CMK (cell line): ENCODE measurements around the gene DRAXIN.

Source experiments
- DNase-seq: peaks from one replicate; pipeline ENCODE4 v3.0.0-alpha.2; 2010; ENCODE audit warnings: low read depth

The DRAXIN gene

DNA sequence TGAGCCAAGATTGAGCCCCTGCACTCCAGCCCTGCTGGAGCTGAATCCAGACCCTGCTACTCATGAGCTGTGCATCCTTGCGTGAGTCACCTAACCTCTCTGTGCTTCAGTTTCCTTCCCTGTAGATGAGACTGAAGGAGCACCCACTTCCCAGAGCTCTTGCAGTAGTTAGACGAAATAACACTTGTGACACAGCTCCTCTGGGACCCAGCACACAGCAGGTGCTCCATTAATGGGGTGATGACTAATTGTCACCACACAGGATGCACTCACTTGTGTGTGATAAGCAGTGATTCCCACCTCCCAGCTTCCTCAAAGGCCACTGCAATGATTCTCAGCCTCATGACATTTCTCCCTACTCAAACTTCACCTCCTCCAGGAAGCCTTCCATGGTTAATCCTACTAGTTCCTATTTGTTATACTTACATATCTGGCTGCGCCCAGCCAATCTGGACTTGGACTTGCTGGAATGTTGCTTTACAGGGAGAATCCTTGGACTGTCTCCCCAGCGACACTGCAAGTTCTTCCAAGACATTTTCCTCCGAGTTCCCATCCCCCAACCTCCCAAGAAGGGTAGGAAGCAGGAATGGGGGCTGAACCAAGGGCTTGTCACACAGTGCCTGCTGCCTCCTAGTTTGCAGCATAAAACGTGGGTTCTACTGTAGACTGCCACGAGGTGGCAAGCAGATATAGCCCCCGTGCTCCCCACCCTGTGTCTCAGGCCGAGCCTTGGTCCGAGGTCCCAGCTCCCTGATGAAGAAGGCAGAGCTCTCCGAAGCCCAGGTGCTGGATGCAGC, 17.2 kb downstream of the DRAXIN start:
- DNase-seq = no peak

DNA sequence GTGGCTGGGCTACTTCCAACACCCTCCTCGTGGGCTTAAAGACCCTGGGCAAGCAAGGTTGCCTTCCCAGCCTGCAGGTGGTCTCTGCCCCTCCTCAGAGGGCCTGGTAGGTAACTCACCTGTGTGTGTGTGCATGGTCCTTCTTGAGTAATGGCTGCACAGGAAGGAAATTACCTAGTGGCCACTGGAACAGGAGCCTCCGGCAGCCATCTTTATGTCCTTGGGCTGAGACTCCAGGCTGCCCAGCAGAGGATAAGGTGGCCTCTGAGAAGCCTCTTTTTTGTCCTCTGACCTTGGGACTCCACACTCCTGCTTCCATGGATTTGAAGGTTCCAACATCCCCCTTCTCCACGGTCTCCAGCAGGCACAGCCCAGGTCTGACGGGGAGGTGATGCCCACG, 20.0 kb downstream of the DRAXIN start:
- DNase-seq = no peak

DNA sequence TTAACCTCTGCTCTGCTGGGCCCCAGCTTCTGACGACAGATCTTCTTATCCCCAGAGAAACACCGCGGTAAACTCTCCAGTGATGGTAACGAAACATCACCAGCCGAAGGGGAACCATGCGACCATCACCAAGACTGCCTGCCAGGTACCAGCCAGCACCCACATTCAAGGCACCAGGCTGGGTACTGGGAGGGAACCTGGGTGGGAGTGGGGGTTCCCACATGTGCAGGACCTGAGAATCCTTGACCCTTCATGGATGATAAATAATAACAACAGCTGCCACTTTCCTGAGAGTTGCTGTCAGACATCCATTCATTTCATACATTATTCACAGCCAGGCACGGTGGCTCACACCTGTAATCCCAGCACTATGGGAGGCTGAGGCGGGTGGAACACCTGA, 20.8 kb downstream of the DRAXIN start:
- no peak for DNase-seq

DNA sequence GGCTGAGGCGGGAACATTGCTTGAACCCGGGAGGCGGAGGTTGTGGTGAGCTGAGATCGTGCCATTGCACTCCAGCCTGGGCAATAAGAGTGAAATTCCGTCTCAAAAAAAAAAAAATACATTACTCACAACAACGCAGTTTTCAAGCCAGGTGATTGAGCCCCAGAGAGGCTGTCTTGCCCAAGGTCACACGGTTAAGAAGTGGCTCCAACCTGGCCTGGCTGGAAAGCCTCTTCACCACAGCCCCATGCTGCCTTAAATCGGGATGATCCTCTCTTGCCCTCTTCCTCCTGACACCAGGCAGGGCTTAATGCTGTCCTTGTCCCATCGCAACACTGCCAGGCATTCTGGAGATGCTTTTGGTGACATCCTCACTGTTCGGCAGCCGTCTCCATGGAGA, 21.6 kb downstream of the DRAXIN start:
- DNase-seq = no peak

DNA sequence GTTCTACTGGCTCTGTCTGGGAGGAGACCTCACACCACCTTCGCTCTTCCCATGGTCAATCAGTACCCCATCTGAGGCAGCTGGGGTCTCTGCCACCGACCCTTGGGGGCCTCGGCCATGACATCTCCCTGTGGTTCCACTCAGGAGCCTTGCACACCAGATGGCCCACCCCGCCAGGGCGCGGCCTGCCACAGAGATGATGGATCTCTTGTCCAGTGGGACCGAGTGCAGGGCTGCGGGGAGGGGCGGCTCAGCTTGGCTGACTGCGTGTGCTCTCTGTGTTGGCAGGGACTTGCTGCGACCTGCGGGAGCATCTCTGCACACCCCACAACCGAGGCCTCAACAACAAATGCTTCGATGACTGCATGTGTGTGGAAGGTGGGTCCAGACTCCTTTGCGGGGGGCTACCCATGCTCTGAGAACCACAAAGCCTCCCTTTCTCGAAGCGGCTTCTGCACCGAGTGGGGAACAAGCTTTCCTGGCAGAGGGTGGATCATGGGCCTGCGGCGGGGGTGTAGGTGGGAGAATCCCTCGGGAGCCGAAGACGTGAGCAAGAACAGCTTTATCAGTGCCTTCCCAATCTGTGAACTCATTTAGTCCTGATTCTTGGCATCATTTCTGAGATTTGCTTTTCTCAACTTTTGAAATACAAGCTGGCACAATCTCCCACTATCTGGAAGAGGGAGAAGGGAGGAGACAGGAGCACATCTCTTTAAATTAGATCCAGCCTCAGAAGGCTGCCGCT, 23.5 kb downstream of the DRAXIN start:
- DNase-seq = no peak

DNA sequence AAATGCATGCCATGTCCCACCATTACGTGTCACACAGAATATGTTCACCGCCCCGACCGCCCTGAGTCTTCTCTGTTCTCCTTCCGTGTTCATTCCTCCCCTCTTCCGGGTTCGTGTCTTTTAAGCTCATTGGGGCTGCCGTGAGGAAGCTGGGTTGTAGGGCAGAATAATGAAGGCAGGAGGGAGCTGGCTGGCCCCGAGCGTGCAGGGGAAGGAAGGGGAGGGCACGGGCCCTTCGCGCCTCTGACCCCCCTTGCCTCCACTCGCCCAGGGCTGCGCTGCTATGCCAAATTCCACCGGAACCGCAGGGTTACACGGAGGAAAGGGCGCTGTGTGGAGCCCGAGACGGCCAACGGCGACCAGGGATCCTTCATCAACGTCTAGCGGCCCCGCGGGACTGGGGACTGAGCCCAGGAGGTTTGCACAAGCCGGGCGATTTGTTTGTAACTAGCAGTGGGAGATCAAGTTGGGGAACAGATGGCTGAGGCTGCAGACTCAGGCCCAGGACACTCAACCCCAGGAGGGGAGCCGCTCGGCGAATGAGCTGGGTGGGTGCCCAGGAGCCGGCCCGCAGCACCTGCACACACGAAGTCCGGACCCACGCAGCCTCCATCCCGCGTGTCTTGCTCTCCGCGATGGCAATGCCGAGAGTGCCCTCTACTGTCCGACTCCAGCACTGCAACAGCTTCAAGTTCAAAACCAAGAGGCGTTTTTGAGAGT, 28.0 kb downstream of the DRAXIN start:
- peak; percentile 57 for DNase-seq

DNA sequence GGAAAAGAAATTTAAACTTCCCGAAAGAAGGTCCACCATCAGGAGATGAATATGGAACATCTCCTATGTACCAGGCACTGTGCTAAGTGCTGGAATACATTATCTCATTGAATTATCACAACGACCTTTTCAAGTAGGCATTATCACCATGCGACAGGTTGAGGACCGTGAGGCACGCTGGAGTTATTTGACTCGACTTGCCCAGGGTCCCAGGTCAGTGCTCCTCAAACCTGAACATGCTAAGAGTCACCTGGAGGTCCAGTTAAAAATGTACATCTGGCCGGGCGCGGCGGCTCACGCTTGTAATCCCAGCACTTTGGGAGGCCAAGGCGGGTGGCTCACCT, 28.5 kb downstream of the DRAXIN start:
- no peak for DNase-seq

DNA sequence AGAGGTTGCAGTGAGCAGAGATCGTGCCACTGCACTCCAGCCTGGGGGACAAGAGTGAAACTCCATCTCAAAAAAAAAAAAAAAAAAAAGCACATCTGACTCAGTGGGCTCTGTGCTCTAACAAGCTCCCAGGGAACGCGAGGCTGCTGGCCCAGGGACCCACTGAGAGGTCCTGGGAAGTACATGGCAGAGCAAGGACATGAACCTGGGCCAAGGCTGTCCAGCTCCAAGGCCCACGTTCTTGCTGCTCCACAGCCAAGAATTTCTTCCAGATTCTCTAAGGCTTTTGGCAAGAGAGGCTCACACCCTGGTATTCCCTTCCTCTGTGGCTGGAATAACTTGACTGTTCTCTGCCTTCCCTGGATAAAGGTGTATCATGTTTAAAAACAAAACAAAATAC, 29.0 kb downstream of the DRAXIN start:
- DNase-seq = no peak

DNA sequence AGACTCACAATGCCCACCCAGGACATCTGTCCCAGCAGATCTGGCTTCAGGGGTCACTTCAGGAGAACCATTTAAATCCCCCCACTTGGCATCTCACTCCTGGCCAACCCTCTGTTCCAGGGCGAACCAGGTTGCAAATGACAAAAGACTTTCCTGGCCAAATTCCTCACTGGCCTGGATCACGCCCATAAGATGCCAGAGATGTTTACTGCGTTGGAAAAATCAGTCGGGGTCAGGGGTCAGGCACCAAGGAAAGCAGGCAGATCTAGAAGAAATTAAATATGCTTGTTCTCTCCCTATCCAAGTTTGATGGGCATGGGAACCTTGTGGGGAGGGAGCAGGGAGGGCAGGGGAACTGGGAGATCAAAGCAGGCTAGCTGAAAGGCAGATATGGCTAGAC, 29.8 kb downstream of the DRAXIN start:
- no peak for DNase-seq

DNA sequence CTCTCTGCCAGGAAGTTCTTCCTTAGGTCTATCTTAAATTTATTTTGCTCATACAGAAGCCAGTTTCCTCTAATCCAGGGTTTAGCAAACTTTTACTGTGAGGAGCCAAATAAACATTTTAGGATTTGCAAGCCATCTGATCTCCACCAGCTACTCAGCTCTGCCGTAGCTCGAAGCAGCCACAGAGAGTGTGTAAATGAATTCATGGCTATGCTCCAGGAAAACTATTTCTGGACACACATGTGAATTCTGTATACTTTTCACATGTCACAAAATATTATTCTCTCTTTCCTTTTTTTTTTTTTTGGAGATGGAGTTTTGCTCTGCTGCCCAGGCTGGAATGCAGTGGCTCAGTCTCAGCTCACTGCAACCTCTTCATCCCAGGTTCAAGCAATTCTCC, 31.0 kb downstream of the DRAXIN start:
- DNase-seq = no peak

DNA sequence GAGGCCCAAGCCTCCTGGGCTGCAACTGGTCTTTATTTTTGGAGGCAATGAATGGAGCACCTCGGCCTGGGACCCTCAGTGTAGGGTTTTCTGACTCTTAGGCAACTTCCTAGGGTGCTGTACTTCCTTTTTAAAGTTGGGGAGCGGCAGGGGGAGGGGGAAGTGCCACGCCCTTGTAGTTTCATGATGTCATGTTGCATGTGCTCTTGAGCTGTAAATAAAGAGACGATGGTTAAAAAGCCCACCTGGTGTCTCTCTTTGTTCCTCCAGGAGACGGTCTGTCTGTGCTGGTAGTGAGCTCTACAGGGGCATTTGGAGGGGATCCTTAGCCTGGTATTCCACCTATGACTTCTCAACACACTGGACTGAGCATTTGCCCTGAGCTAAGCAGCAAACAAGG, 34.1 kb downstream of the DRAXIN start:
- DNase-seq = no peak

DNA sequence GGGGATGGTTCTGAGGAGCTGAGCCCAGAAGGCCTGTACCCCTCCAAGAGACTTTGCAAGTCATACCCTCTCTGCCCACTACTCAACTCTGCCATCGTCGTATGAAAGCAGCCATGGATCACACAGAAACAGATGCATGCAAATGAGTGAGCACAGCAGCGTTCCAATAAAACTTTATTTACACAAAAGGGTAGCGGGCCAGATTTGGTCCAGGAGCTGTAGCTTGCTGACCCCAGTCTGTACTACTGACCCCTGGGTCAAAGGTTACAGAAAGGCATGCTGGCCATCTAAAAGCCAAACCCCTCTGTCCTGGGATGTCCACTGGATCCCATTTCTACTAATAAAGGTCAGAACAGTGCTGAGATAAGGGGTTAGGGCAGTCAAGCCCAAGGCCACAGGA, 35.6 kb downstream of the DRAXIN start:
- DNase-seq = no peak

DNA sequence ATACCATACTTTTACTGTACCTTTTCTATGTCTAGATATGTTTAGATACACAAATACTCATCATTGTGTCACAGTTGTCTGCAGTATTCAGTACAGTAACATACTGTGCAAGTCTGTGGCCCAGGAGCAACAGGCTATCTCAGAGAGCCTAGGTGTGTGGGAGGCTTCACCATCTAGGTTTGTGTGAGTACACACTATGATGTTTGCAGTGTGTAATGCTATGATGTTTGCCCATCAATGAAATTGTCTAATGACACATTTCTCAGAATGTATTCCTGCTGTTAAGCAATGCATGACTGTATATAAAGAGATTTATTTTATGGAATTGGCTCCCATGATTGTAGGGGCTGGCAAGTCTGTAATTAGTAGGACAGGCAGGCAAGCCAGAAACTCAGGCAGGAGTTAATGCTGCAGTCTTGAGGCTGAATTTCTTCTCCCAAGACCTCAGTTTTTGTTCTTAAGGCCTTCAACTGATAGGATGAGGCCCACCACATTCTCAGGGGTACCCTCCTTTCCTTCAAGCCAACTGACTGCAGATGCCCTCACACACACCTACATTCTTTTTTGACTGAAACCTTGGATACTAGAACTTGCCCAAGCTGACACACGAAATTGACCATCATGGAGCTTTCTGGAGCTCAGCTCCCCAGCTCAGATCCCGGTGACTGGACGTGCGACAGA, 36.8 kb downstream of the DRAXIN start:
- no peak for DNase-seq

DNA sequence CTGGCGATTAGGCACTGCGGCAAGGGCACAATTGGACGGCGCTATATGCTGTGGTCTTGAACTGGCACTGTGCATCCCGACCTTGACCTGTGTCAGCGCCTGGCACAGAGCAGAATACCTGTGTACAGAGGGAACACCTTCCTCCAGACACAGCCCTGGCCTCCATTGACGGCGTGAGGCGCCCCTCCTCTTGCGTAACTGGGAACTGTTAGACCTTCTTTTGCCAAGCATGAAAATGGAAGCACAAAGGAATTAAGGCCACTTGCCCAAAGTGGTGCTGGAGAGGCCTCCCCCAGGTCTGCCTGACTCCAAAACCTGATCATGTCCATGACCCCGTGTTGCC, 37.6 kb downstream of the DRAXIN start:
- DNase-seq = no peak

DNA sequence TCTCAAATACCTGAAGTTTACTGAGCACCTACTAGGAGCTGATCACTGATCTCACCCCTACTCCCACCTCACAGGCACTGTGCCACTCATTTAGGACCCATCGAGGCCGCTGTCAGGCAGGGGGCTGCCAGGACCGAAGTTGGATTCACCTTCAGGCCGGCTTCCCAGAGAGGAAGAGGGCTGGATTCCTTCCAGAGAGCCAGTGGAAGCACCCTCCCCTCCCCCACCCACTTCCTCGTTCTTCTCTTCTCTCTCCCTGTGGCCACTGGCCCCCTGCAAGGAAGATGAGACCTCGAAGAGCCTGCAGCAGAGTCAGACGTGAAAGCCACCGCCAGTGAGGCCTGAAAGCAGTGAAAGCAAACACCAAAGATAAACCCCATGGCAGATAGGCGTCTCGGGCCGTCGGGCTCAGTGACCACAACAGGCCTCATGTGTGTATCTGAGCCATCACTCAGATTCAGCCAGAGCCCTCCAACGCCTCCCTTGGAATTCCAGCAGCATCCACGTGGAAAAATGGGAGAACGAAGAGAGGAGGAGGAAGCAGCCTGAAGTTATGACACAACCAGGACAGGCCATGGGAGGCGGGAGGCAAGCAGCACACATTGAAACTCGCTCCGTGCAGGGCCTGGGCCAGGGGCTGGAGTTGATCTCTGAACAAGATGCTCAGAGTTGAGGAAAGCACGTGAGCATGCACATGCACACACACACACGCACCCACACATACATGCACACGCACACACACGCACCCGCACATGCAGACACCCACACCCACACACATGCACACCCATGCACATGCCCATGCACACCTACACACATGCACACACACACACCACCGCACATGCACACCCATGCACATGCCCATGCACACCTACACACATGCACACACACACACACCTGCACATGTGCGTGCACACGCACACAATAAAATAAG, 38.3 kb downstream of the DRAXIN start:
- peak; percentile 78 for DNase-seq

DNA sequence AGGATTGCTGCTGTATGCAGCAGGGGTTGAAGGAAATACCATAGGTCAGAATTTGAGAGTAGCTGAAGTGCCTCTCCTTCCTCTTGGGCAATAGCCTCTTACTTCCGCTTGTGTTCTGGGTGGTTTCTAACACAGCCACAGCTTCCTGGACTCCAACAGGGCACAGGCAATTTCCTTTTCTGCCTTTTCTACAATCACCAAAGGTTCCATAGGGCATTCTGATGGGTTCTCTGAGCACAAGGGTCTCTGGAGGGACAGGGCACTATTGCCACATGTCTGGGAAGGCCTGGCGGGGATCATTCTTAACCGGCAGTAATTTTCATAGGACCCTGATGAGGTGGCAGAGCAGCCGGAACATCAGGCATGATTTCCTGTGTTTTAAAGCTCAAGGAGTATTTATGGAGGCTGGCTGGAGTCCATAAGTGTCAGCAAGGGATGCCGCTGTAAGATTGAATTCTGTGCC, 39.0 kb downstream of the DRAXIN start:
- no peak for DNase-seq

DNA sequence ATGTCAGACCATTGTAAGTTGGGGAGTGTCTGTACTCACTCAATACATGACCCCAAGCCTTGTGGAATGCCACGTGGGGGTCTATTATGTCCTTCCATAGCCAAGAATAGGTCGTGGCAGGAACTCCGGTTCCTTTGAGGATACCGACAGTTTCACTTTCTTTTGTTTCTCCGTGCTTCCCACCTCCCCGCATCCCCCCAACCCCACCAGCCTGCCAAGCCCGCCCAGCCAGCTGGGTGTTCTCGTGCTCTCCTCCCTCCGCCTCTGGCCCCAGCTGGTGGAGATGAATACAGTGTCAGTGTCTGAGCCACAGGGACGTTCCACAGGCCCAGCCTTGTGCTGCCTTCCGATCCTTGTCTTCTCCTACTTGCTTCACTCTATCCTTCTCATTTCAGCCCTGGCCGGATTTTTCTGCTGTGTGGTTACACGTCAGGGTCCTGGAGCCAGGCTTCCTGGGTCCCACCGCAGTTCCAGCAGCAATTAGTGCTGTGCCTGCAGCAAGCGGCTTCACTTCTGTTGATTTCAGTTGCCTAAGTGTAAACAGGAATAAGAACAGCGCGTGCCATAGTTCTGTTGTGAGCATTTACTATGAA, 40.3 kb downstream of the DRAXIN start:
- no peak for DNase-seq

DNA sequence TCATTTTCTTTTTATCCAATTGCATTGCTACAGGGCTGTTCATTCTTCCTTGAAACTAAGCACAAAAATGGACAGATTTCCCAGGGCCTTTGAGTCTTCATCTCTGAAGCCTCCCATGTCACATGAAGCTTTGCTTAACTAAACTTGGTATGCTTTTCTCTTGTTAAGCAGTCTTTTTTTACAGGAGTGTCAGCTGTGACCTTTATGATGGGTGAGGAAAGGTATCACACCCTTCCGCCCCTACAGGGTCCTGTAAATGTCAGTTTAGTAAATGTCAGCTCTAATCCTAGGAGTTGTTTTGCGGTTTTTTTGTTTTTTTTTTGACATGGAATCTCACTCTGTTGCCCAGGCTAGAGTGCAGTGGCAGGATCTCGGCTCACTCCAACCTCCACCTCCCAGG, 41.8 kb downstream of the DRAXIN start:
- DNase-seq = no peak

DNA sequence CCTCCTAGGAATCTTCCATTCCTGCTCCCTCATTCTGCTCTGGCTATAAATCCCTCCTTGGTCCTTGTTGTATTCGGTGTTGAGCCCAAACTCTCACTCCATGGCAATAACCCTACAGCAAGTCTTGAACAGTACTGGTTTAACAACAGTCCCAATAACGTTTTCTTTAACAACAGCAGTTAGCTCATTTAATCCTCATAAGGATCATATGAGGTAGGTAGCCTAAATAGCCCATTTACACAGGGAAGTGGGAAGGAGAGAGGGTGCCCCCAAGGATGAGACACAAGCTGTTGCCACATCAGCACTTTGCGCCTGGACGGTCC, 44.0 kb downstream of the DRAXIN start:
- no peak for DNase-seq

DNA sequence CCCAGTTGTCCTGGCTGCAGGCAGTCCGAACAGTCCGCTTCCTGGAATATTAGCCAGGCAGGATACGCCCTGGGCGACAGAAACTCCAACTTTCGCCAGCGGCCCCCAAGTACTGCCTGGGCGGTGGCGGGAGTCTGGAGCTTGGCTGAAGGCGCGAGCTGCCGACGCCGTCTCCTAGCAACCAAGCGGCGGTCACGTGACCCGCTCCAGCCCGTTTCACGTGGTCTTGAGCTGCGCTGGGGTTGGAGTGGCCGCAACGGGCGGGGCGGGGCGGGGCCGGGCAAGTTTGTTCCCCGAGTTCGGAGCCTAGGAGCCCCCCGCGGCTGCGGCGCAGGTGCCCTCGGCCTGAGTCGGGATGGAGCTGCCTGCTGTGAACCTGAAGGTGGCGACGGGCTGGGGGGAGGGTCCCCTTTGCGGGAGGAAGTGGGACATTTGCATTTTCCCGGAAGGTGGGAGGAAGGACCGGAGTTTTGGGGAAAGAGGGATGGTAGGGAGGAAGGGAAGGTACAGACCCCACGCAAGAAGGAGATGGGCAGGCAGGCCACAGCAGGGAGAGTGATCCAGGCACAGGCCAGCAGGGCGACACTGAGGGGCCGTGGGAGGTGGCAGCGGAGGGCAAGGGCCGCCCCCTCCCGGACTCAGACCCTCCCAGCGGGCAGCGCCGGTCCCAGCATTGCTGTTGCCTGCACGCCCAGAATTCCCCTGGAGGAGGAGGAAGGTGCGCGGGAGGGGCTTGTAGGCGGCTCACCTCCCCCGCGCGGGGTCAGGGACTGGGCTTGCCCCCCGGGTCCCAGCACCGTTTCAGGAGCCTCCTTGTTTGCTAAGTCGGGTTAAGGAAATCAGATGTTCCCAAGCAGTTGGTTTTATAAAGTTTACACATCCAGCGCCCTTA, 44.6 kb downstream of the DRAXIN start, which contains the start of gene AGTRAP:
Gene AGTRAP, plus strand, starts transcription at position 283 of the 892 bp plus-strand sequence. Its CDS starts 73 bp downstream, at position 356.
- peak; percentile 84 for DNase-seq
